Natural killer cell (primary cell): Measurements from ENCODE around the gene NAV1. TPM values are rescaled to one million over a fixed set of nuclear protein-coding genes. Genes with fewer than 3 reads are reported as not detected.

ENCODE experiments used
- ATAC-seq, 3 donors: fragments of 150-1000 bp in 2 of 3; fragments of 200-7000 bp in 1 of 3; cut with Tn5 transposase; 1 replicate in 1 of 3; 2 replicates in 2 of 3; pipeline ENCODE4 v1.10.0; 2021; ENCODE audit warnings: mild to moderate bottlenecking in 2 of 3, moderate library complexity in 2 of 3
- DNase-seq, 2 donors: peaks; one replicate each; pipeline versions ENCODE4 v3.0.0 to v3.0.0-alpha.2; 2013 to 2021; ENCODE audit warnings: mixed read lengths in 1 of 2
- H3K27ac ChIP-seq: one replicate; pipeline ENCODE4 v1.5.1; 2013; ENCODE audit warnings: mild to moderate bottlenecking, low read length
- H3K27me3 ChIP-seq: one replicate; pipeline ENCODE4 v1.6.1; 2013; ENCODE audit warnings: low read length; ENCODE audit not compliant: control insufficient read depth, insufficient read depth
- H3K36me3 ChIP-seq: one replicate; pipeline ENCODE4 v1.6.1; 2013; ENCODE audit warnings: low read length; ENCODE audit not compliant: control insufficient read depth, insufficient read depth
- H3K4me1 ChIP-seq: one replicate; pipeline ENCODE4 v1.6.1; 2013; ENCODE audit warnings: low read length; ENCODE audit not compliant: control insufficient read depth, insufficient read depth
- H3K4me3 ChIP-seq: one replicate; pipeline ENCODE4 v1.5.1; 2013; ENCODE audit warnings: low read length
- H3K9me3 ChIP-seq: one replicate; pipeline ENCODE4 v1.6.1; 2013; ENCODE audit warnings: low read length; ENCODE audit not compliant: control insufficient read depth, insufficient read depth
- H3K27ac Mint-ChIP-seq, 2 donors: one replicate each; pipeline ENCODE4 v1.8.0; 2022; ENCODE audit warnings: mild to moderate bottlenecking in 2 of 2, mixed read lengths in 2 of 2, moderate library complexity in 1 of 2
- H3K27me3 Mint-ChIP-seq, 2 donors: one replicate each; pipeline ENCODE4 v1.8.0; 2022; ENCODE audit warnings: low read depth in 2 of 2, mixed read lengths in 2 of 2
- H3K36me3 Mint-ChIP-seq: one replicate; pipeline ENCODE4 v1.8.0; 2022; ENCODE audit warnings: mixed read lengths
- H3K4me1 Mint-ChIP-seq, 2 donors: one replicate each; pipeline ENCODE4 v1.8.0; 2022; ENCODE audit warnings: mixed read lengths in 2 of 2
- H3K4me3 Mint-ChIP-seq: one replicate; pipeline ENCODE4 v1.8.0; 2022; ENCODE audit warnings: mild to moderate bottlenecking, moderate library complexity, mixed read lengths
- H3K9me3 Mint-ChIP-seq, 2 donors: one replicate each; pipeline ENCODE4 v1.8.0; 2022; ENCODE audit warnings: mixed read lengths in 2 of 2
- CTCF ChIP-seq: fragments of 200-600 bp; IDR thresholded peaks from one replicate; pipeline ENCODE4 v1.8.0; 2022; ENCODE audit warnings: antibody characterized with exemption
- WGBS: methylation state at CpG from one replicate; pipeline ENCODE4 v1.1.7; 2013; ENCODE audit warnings: missing lambda C conversion rate; ENCODE audit not compliant: insufficient coverage; 5-methylcytosine and 5-hydroxymethylcytosine counted together
- intact Hi-C: fragments of 100-400 bp; cut with micrococcal nuclease; formaldehyde crosslinking; loops from one replicate; pipeline ENCODE4 v1.14.2; 2022
- total RNA-seq, 4 donors: library from RNA; stranded (reverse); fragments of 120-200 nt in 1 of 4; gene quantifications; one replicate each; pipeline versions ENCODE4 v1.2.3 to v1.2.4, GENCODE V29; 2013 to 2022

Gene NAV1
- total RNA-seq, 3 donors from 2014 or later (not counting 1 experiment from before 2014, with no cell fraction given) = 2.5 to 3.9 (median 2.8) TPM

- 96% methylated on average over 2 of the region's 2 CpGs for WGBS
- Histone ChIP-seq H3K27ac (no peak overlapping the region), H3K36me3 (no peaks in the 10 kb centered on the region), H3K27me3 (peaks cover 20% of the 10 kb centered on the region), H3K4me3 (no peak overlapping the region), H3K4me1 (peaks cover 18% of the 10 kb centered on the region), H3K9me3 (no peaks in the 10 kb centered on the region)
- DNase-seq (no peak), ATAC-seq (no peak)
- Mint-ChIP-seq H3K27me3 (peaks cover 52 to 66% of the 10 kb centered on the region in 2 donors), H3K36me3 (no peaks in the 10 kb centered on the region), H3K4me1 (peaks cover 8 to 26% of the 10 kb centered on the region in 2 donors), H3K9me3 (no peaks in the 10 kb centered on the region), H3K27ac (no peak overlapping the region), H3K4me3 (no peak overlapping the region)
- intact Hi-C loops = no loop called here
- TF ChIP-seq CTCF = no peak
Observed at GRCh38 chr1:201537028-201537427, 1.9 kb upstream of the NAV1 start.

- peaks cover 8 to 26% of the 10 kb centered on the region in 2 donors for H3K4me1 Mint-ChIP-seq
- no peaks in the 10 kb centered on the region for H3K36me3 Mint-ChIP-seq
- intact Hi-C loops = no loop called here
- TF ChIP-seq CTCF = no peak
- H3K36me3 ChIP-seq = no peaks in the 10 kb centered on the region
- H3K4me3 Mint-ChIP-seq = no peak overlapping the region
- H3K4me1 ChIP-seq = peaks cover 18% of the 10 kb centered on the region
- no peak overlapping the region for H3K27ac Mint-ChIP-seq
- WGBS = 99% methylated on average over 3 of the region's 4 CpGs
- no peak for ATAC-seq
- no peak overlapping the region for H3K4me3 ChIP-seq
- no peaks in the 10 kb centered on the region for H3K9me3 ChIP-seq
- no peak for DNase-seq
- H3K9me3 Mint-ChIP-seq = no peaks in the 10 kb centered on the region
- peaks cover 56 to 70% of the 10 kb centered on the region in 2 donors for H3K27me3 Mint-ChIP-seq
- H3K27ac ChIP-seq = no peak overlapping the region
- H3K27me3 ChIP-seq = peaks cover 20% of the 10 kb centered on the region
Observed at GRCh38 chr1:201537467-201537866, 1.5 kb upstream of the NAV1 start.

- Mint-ChIP-seq H3K27ac (no peak overlapping the region), H3K4me1 (peaks cover 8 to 26% of the 10 kb centered on the region in 2 donors), H3K27me3 (peaks cover 58 to 76% of the 10 kb centered on the region in 2 donors), H3K36me3 (no peaks in the 10 kb centered on the region), H3K9me3 (no peaks in the 10 kb centered on the region), H3K4me3 (peak overlapping the region; percentile 78)
- intact Hi-C loops = no loop called here
- no peak for ATAC-seq
- 32% methylated on average over 3 of the region's 6 CpGs for WGBS
- Histone ChIP-seq H3K36me3 (no peaks in the 10 kb centered on the region), H3K4me1 (peaks cover 18% of the 10 kb centered on the region), H3K9me3 (no peaks in the 10 kb centered on the region), H3K4me3 (no peak overlapping the region), H3K27ac (no peak overlapping the region), H3K27me3 (peaks cover 20% of the 10 kb centered on the region)
- TF ChIP-seq CTCF = no peak
- DNase-seq = no peak
Observed at GRCh38 chr1:201537891-201538611, 876 bp upstream of the NAV1 start.
